22Rv1 (cell line): ENCODE measurements around the gene TRIM3.

ENCODE experiments used
- ZFX ChIP-seq: fragments of 450-650 bp; IDR thresholded peaks from 2 replicates; pipeline ENCODE4 v1.6.1; 2017; ENCODE audit warnings: antibody characterized with exemption, borderline replicate concordance
- TF ChIP-seq, protein P1 (sequence below): fragments of 450-650 bp; IDR thresholded peaks from 2 replicates; pipeline ENCODE4 v1.5.1; 2017; ENCODE audit warnings: mild to moderate bottlenecking

DNA sequence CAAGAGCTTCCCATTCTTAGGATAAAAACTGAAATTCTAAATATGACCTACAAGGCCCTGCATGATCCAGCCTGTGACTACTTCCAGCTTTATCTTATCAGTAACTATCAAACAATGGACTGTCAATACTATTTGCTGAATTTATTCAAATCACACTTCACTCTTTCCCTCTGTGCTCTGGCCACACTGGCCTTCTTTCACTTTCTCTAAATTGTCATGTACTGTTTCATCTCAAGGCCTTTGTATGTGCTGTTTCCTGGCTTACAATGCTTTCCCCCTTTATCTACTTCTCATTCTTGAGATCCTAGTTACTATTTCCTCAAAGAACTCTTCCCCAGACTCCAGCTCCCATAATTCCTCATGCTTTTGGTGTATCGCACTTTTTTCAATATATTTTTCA lies 13.2 kb upstream of the TRIM3 start:
- TF ChIP-seq, protein P1, sequence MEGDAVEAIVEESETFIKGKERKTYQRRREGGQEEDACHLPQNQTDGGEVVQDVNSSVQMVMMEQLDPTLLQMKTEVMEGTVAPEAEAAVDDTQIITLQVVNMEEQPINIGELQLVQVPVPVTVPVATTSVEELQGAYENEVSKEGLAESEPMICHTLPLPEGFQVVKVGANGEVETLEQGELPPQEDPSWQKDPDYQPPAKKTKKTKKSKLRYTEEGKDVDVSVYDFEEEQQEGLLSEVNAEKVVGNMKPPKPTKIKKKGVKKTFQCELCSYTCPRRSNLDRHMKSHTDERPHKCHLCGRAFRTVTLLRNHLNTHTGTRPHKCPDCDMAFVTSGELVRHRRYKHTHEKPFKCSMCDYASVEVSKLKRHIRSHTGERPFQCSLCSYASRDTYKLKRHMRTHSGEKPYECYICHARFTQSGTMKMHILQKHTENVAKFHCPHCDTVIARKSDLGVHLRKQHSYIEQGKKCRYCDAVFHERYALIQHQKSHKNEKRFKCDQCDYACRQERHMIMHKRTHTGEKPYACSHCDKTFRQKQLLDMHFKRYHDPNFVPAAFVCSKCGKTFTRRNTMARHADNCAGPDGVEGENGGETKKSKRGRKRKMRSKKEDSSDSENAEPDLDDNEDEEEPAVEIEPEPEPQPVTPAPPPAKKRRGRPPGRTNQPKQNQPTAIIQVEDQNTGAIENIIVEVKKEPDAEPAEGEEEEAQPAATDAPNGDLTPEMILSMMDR: no peak
- TF ChIP-seq ZFX: no peak
